ENCODE data around the gene TRAF3IP1.

Gene TRAF3IP1

GRCh38 chr2:238444242-238444641 is 123.9 kb downstream of the TRAF3IP1 start:
- peaks cover 3% of the 10 kb centered on the region for H3K4me1 ChIP-seq
- no peak overlapping the region for H3K4me3 ChIP-seq (ENCODE audit: low read depth, low read length)
- no peak for TF ChIP-seq CTCF (IDR thresholded peaks at IDR 0.05)
- no peak overlapping the region for H3K27ac ChIP-seq
- no peak overlapping the region for H2AFZ ChIP-seq
- H3K4me2 ChIP-seq (ENCODE audit: low read length), result no peak overlapping the region
- H3K27me3 ChIP-seq (ENCODE audit: control insufficient read depth, insufficient read depth, low read length), result no peaks in the 10 kb centered on the region
- H3K9me3 ChIP-seq (ENCODE audit: control insufficient read depth, low read length), result no peaks in the 10 kb centered on the region
- peaks cover 24% of the 10 kb centered on the region for H3K79me2 ChIP-seq
- no peaks in the 10 kb centered on the region for H3K36me3 ChIP-seq (ENCODE audit: control insufficient read depth, insufficient read depth, low read length)
- H3K9ac ChIP-seq, result no peak overlapping the region

- Histone ChIP-seq H3K4me3 (ENCODE audit: low read depth, low read length) (no peak overlapping the region), H3K4me1 (no peaks in the 10 kb centered on the region), H3K79me2 (peaks cover 24% of the 10 kb centered on the region), H3K9ac (no peak overlapping the region), H3K4me2 (ENCODE audit: low read length) (no peak overlapping the region), H3K36me3 (ENCODE audit: control insufficient read depth, insufficient read depth, low read length) (no peaks in the 10 kb centered on the region), H3K27ac (no peak overlapping the region), H3K27me3 (ENCODE audit: control insufficient read depth, insufficient read depth, low read length) (no peaks in the 10 kb centered on the region), H2AFZ (no peak overlapping the region), H3K9me3 (ENCODE audit: control insufficient read depth, low read length) (no peaks in the 10 kb centered on the region)
- no peak for TF ChIP-seq CTCF (IDR thresholded peaks at IDR 0.05)
Measured at GRCh38 chr2:238445409-238446190, 125.3 kb downstream of the TRAF3IP1 start.

GRCh38 chr2:238446371-238446770 is 126.1 kb downstream of the TRAF3IP1 start:
- H3K27ac ChIP-seq, result no peak overlapping the region
- peaks cover 24% of the 10 kb centered on the region for H3K79me2 ChIP-seq
- no peak overlapping the region for H3K4me3 ChIP-seq (ENCODE audit: low read depth, low read length)
- H3K4me2 ChIP-seq (ENCODE audit: low read length), result no peak overlapping the region
- no peaks in the 10 kb centered on the region for H3K9me3 ChIP-seq (ENCODE audit: control insufficient read depth, low read length)
- H3K4me1 ChIP-seq, result no peaks in the 10 kb centered on the region
- no peak overlapping the region for H2AFZ ChIP-seq
- TF ChIP-seq CTCF (IDR thresholded peaks at IDR 0.05), result no peak
- H3K27me3 ChIP-seq (ENCODE audit: control insufficient read depth, insufficient read depth, low read length), result no peaks in the 10 kb centered on the region
- H3K36me3 ChIP-seq (ENCODE audit: control insufficient read depth, insufficient read depth, low read length), result no peaks in the 10 kb centered on the region
- no peak overlapping the region for H3K9ac ChIP-seq

GRCh38 chr2:238448031-238448955 is 128.0 kb downstream of the TRAF3IP1 start:
- no peak overlapping the region for H3K4me2 ChIP-seq (ENCODE audit: low read length)
- H3K27me3 ChIP-seq (ENCODE audit: control insufficient read depth, insufficient read depth, low read length), result no peaks in the 10 kb centered on the region
- no peak for TF ChIP-seq CTCF (IDR thresholded peaks at IDR 0.05)
- H3K9me3 ChIP-seq (ENCODE audit: control insufficient read depth, low read length), result no peaks in the 10 kb centered on the region
- H3K4me1 ChIP-seq, result no peaks in the 10 kb centered on the region
- H3K36me3 ChIP-seq (ENCODE audit: control insufficient read depth, insufficient read depth, low read length), result no peaks in the 10 kb centered on the region
- H3K27ac ChIP-seq, result no peak overlapping the region
- H2AFZ ChIP-seq, result no peak overlapping the region
- H3K79me2 ChIP-seq, result peaks cover 24% of the 10 kb centered on the region
- H3K9ac ChIP-seq, result no peak overlapping the region
- H3K4me3 ChIP-seq (ENCODE audit: low read depth, low read length), result no peak overlapping the region

Measured in parathyroid adenoma (tissue), 2 donors.